Hepatocyte (in vitro differentiated cells): ENCODE results near the gene CUX1. TPM values are rescaled to one million over a fixed set of nuclear protein-coding genes. Genes with fewer than 3 reads are reported as not detected.
A peak's percentile ranks its signal among the peaks of the same experiment; 100 is the strongest.

ENCODE experiments used
- DNase-seq: peaks from one replicate; pipeline ENCODE4 v3.0.0-alpha.2; 2016; ENCODE audit warnings: low spot score
- H2AFZ ChIP-seq: fragments of 200-600 bp; sonication (generic); 2 replicates; pipeline ENCODE4 v1.6.0; 2016; ENCODE audit warnings: antibody characterized with exemption, mild to moderate bottlenecking
- H3K27ac ChIP-seq: fragments of 200-600 bp; sonication (generic); 2 replicates; pipeline ENCODE4 v1.5.1; 2016; ENCODE audit warnings: mild to moderate bottlenecking
- H3K27me3 ChIP-seq: fragments of 200-600 bp; sonication (generic); 2 replicates; pipeline ENCODE4 v1.6.1; 2016
- H3K36me3 ChIP-seq: fragments of 200-600 bp; sonication (generic); replicated peaks from 2 replicates; pipeline ENCODE4 v1.5.1; 2016; ENCODE audit warnings: low read depth; ENCODE audit not compliant: insufficient read depth
- H3K4me1 ChIP-seq: fragments of 200-600 bp; sonication (generic); 2 replicates; pipeline ENCODE4 v1.5.1; 2016; ENCODE audit warnings: mild to moderate bottlenecking, moderate library complexity; ENCODE audit not compliant: insufficient read depth
- H3K4me2 ChIP-seq: fragments of 200-600 bp; sonication (generic); 2 replicates; pipeline ENCODE4 v1.6.0; 2016
- H3K4me3 ChIP-seq: fragments of 200-600 bp; sonication (generic); 2 replicates; pipeline ENCODE4 v1.5.1; 2016; ENCODE audit warnings: mild to moderate bottlenecking
- H3K79me2 ChIP-seq: fragments of 200-600 bp; sonication (generic); 2 replicates; pipeline ENCODE4 v1.6.0; 2017; ENCODE audit warnings: mild to moderate bottlenecking
- H3K9me2 ChIP-seq: fragments of 200-600 bp; sonication (generic); replicated peaks from 2 replicates; pipeline ENCODE4 v1.6.0; 2017; ENCODE audit warnings: mild to moderate bottlenecking; ENCODE audit not compliant: insufficient read depth
- H3K9me3 ChIP-seq: fragments of 200-600 bp; sonication (generic); 2 replicates; pipeline ENCODE4 v1.5.1; 2016; ENCODE audit warnings: low read depth, mild to moderate bottlenecking
- H4K20me1 ChIP-seq: fragments of 200-600 bp; sonication (generic); 2 replicates; pipeline ENCODE4 v1.6.0; 2016; ENCODE audit warnings: mild to moderate bottlenecking; ENCODE audit not compliant: insufficient read depth, poor library complexity, severe bottlenecking
- CTCF ChIP-seq: fragments of 200-600 bp; sonication (generic); IDR thresholded peaks from 2 replicates; pipeline ENCODE4 v1.5.1; 2016; ENCODE audit warnings: antibody characterized with exemption, mild to moderate bottlenecking; ENCODE audit not compliant: poor library complexity
- EZH2 ChIP-seq: fragments of 200-600 bp; sonication (generic); IDR thresholded peaks from 2 replicates; pipeline ENCODE4 v1.6.1; 2016; ENCODE audit warnings: antibody characterized with exemption, mild to moderate bottlenecking, borderline replicate concordance
- EZH2phosphoT487 ChIP-seq: fragments of 200-600 bp; sonication (generic); IDR thresholded peaks from one replicate; pipeline ENCODE4 v1.6.1; 2018; ENCODE audit warnings: antibody characterized with exemption, mild to moderate bottlenecking, low read depth, moderate library complexity; ENCODE audit not compliant: unreplicated experiment, severe bottlenecking
- WGBS: methylation state at CpG from one replicate; pipeline ENCODE4 v1.1.6; 2016; ENCODE audit warnings: low lambda C conversion rate; ENCODE audit errors: missing lambda C conversion rate; 5-methylcytosine and 5-hydroxymethylcytosine counted together
- polyA plus RNA-seq: library from polyadenylated mRNA; unstranded; fragments of >200 nt; fragmentation: Nextera tagmentation; extraction: Ambion mirVana; gene quantifications from 2 replicates; pipeline ENCODE4 v1.2.1, GENCODE V29; 2016
- total RNA-seq: library from RNA; depleted of rRNA; stranded (reverse); fragments of >200 nt; gene quantifications from 2 replicates; pipeline ENCODE4 v1.2.3, GENCODE V29; 2014

CUX1 gene
- total and polyA plus RNA-seq, 2 experiments from 2014 or later = 60.1 to 76.8 TPM

GRCh38 chr7:102285540-102286236, 468.3 kb downstream of the CUX1 start:
- Histone ChIP-seq H2AFZ (peak overlapping the region; percentile 98), H3K36me3 (no peaks in the 10 kb centered on the region), H3K4me3 (peak overlapping the region; percentile 99), H3K79me2 (no peaks in the 10 kb centered on the region), H3K4me1 (peaks cover 7% of the 10 kb centered on the region), H3K27me3 (no peaks in the 10 kb centered on the region), H3K4me2 (peak overlapping the region; percentile 100), H3K27ac (peak overlapping the region; percentile 98), H3K9me3 (no peaks in the 10 kb centered on the region), H4K20me1 (no peaks in the 10 kb centered on the region), H3K9me2 (no peaks in the 10 kb centered on the region)
- DNase-seq = no peak
- TF ChIP-seq EZH2 (no peak), EZH2phosphoT487 (no peak), CTCF (no peak)
- WGBS = 41% methylated on average over 19 of the region's 19 CpGs

- Histone ChIP-seq H2AFZ (peak within 1 kb of the TSS; percentile 98), H3K9me3 (no peaks in the 10 kb centered on the region), H3K4me1 (peaks cover 7% of the 10 kb centered on the region), H3K27me3 (no peaks in the 10 kb centered on the region), H3K4me2 (peak within 1 kb of the TSS; percentile 100), H4K20me1 (no peaks in the 10 kb centered on the region), H3K9me2 (no peaks in the 10 kb centered on the region), H3K4me3 (peak within 1 kb of the TSS; percentile 99), H3K27ac (peak within 1 kb of the TSS; percentile 98), H3K36me3 (no peaks in the 10 kb centered on the region), H3K79me2 (no peaks in the 10 kb centered on the region)
- peak; percentile 87 for DNase-seq
- TF ChIP-seq EZH2phosphoT487 (no peak), CTCF (no peak), EZH2 (no peak)
- WGBS = 0% methylated on average over 30 of the region's 116 CpGs
Measured at GRCh38 chr7:102286237-102287110, 469.0 kb downstream of the CUX1 start, which contains the start of gene SH2B2. SH2B2 (plus strand) TSS chr7:102286868; CDS start chr7:102300551, 13,683 bp downstream.

- Histone ChIP-seq H3K4me1 (peaks cover 7% of the 10 kb centered on the region), H3K4me3 (peak overlapping the region; percentile 93), H3K27ac (peak overlapping the region; percentile 48), H3K9me2 (no peaks in the 10 kb centered on the region), H3K79me2 (no peaks in the 10 kb centered on the region), H3K9me3 (no peaks in the 10 kb centered on the region), H4K20me1 (no peaks in the 10 kb centered on the region), H3K4me2 (peak overlapping the region; percentile 100), H3K27me3 (no peaks in the 10 kb centered on the region), H3K36me3 (no peaks in the 10 kb centered on the region), H2AFZ (peak overlapping the region; percentile 93)
- under 1% methylated on average over 45 of the region's 69 CpGs for WGBS
- no peak for DNase-seq
- TF ChIP-seq EZH2 (no peak), CTCF (no peak), EZH2phosphoT487 (no peak)
Measured at GRCh38 chr7:102287111-102287980, 469.9 kb downstream of the CUX1 start.
